Fibroblast of mammary gland (primary cell): Measurements from ENCODE around the gene CHPF.

Experiments used
- DNase-seq: peaks from one replicate; pipeline ENCODE4 v3.0.0-alpha.2; 2010; ENCODE audit warnings: low read depth
- H3K4me3 ChIP-seq: 2 replicates; pipeline ENCODE4 v1.5.1; 2011; ENCODE audit warnings: low read depth, mild to moderate bottlenecking, low read length, moderate library complexity; ENCODE audit not compliant: control insufficient read depth
- TF ChIP-seq, protein P1 (sequence below): conservative IDR thresholded peaks from 2 replicates; pipeline ENCODE4 v1.5.1; 2011; ENCODE audit warnings: low read depth, low read length, inconsistent platforms; ENCODE audit not compliant: control insufficient read depth, insufficient read depth

Gene CHPF

DNA sequence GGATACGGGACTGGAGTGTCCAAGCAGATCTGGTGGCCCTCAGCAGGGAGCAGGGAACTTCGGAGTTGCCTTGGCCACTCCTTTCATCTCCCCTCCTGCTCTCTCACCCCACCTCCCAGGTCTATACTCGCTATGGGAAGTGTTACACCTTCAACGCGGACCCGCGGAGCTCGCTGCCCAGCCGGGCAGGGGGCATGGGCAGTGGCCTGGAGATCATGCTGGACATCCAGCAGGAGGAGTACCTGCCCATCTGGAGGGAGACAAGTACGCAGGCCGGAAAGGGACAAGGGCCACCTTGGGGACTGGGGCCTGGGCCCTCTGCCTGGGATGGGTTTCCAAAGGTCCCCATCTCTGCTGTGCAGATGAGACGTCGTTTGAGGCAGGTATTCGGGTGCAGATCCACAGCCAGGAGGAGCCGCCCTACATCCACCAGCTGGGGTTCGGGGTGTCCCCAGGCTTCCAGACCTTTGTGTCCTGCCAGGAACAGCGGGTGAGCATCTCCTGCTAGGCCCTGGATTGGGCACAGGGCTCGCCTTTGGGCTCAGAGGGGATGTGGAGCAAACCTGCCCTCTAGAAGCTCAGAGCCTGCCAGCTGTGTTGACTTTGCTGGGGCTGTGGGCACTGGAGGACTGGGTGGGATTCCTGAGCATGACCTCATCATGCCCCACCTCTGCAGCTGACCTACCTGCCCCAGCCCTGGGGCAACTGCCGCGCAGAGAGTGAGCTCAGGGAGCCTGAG lies 11.8 kb downstream of the CHPF start:
- no peak for DNase-seq
- H3K4me3 ChIP-seq = no peak overlapping the region
- TF ChIP-seq, protein P1, sequence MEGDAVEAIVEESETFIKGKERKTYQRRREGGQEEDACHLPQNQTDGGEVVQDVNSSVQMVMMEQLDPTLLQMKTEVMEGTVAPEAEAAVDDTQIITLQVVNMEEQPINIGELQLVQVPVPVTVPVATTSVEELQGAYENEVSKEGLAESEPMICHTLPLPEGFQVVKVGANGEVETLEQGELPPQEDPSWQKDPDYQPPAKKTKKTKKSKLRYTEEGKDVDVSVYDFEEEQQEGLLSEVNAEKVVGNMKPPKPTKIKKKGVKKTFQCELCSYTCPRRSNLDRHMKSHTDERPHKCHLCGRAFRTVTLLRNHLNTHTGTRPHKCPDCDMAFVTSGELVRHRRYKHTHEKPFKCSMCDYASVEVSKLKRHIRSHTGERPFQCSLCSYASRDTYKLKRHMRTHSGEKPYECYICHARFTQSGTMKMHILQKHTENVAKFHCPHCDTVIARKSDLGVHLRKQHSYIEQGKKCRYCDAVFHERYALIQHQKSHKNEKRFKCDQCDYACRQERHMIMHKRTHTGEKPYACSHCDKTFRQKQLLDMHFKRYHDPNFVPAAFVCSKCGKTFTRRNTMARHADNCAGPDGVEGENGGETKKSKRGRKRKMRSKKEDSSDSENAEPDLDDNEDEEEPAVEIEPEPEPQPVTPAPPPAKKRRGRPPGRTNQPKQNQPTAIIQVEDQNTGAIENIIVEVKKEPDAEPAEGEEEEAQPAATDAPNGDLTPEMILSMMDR = no peak

DNA sequence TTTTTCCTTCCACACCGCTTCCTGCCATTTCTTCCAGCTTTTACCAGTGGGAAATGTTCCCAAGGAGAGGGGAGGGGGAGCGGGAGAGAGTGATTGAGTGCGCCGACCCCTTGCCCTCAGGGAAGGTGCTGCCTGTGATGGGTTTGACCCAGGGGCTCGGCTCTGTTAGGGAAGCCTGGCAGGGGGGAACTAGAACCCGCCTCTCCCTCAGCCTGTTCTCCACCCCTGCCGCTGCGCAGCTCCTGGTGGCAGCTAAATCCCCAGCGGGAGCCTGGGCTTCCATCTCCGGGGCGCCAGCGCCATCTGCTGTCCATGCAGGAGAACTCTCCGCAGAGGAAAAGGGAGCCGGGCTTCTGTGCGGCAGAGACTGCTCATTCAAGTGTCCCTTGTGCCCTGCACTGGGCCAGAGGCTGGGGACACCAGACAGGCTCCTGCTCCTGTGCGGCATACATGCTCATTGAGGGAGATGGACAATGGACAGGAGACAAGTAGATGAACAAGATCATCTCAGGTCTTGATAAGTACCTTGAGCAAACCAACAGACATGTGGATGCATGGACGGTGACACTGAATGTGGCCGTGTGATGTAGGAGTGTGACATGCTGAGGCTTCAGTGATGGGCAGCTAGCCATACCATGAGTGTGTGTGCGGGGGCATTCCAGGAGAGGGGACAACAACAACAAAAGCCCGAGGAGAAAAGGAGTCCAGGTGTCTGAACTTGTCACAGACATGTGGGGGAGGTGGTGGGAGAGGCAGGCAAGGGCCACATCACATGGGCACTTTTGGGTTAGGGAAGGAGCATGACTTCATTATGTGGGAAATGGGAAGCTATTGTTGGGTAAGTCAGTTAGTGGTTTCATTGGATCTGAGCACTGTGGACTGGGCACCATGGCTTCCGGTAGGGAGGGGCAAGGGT lies 13.3 kb downstream of the CHPF start:
- H3K4me3 ChIP-seq = peak overlapping the region; percentile 10
- peak; percentile 76 for DNase-seq
- TF ChIP-seq, protein P1 = peak; percentile 95

DNA sequence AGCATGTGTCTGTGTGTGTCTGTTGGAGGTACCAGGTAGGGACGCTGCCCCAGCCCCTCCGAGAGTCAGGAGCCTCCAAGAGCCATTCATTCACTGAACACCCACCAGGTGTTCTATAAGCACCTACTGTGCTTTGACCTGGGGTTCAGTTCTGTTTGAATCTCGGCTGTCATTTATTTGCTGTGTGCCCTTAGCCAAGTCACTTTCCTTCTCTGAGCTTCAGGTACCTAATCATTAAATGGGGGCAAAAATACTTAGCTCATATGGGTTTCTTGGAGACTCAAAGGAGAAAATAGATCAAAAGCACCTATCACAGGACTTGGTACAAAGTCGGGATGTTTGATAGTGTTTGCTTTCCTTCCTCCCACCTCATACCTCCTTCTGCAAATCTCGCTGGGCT lies 16.1 kb downstream of the CHPF start:
- DNase-seq = no peak
- TF ChIP-seq, protein P1 = no peak
- no peak overlapping the region for H3K4me3 ChIP-seq

DNA sequence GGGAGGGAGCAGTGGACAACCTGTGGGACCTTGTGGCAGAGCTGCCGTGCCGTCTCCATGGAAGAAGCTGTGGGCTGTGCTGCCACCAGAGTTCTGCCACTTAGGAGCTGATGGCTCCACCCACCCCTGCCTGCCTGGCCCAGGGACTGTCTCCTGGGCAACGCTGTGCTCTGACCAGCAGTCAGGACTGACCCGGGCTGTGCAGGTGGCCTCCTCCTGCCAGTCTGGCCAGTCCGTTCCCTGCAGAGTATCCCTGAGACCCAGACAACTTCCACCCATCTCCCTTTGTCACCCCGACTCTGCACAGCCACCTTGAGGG lies 16.6 kb downstream of the CHPF start:
- TF ChIP-seq, protein P1 = no peak
- DNase-seq = no peak
- no peak overlapping the region for H3K4me3 ChIP-seq

DNA sequence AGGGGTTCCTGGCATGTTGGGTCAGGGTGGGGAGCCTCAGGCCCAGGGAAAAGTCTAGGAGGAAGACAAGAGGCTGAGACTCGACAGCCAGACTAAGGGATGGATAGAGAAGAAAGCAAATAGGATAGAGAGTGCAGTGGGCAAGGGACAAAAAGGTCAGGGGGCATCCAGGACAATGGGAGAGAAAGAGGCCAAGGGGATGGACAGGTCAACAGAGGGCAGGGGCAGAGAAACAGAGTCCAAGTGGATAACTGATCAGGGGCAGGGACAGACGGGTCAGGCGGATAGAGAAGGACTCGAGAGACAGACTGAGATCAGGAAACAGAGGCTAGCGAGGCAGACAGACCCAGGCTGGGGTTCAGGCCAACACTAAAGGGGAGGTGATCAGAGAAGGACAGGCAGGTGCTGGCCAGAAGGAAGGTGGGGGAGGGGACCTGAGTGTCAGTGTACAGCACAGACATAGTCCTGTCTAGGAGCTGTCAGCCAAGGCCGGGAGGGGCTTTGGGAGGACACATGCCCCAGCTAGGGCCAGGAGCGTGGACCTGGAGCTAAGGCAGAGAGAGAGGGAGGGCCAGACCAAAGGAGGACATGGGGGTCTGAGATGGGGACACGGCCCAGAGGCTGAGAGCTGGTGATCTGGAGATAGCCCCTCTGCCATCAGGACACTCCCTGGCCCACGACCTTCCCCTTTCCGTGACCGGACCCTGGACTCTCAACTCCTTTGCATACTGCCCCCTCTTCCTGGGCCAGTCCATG lies 17.1 kb downstream of the CHPF start:
- TF ChIP-seq, protein P1 = no peak
- no peak for DNase-seq
- H3K4me3 ChIP-seq = no peak overlapping the region

DNA sequence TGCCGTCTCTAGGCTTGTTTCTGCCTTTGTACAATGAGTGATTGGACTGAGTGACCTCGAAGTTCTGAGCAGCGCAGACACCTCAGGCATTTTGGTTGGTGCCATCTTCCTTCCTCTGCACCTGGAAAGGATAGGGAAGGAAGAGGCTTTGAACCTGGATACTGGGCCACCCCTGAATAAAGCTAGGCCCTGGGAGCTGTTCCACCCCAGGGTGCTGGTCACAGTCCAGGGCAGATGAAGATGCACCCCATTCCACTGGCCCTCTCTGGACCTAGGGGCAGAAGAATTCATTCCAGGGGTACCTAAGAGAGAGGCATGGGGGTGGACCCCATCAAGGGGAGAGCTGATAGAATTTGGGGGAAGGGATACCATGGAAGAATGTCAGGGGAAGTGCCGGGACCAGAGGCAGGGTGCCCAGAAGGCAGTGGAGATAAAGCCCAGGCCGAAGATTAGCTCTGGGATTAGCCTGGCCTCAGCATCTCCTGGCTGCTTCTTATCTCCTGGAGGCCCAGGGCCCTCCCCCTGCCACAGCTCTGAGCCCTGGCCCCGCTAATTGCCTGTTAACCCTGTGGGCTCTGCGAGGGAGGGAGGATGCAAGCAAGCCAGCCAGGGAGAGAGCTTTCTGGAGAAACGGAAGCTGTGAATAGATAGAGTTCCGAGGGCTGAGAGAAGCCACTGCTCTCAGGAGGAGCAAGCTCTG lies 17.9 kb downstream of the CHPF start:
- DNase-seq = no peak
- TF ChIP-seq, protein P1 = no peak
- no peak overlapping the region for H3K4me3 ChIP-seq
